ENCODE results near the gene AARS2. TPM values are rescaled to one million over a fixed set of nuclear protein-coding genes. Genes with fewer than 3 reads are reported as not detected.
"Not testable (repeated sequence)": the region's sequence is repeated elsewhere in the genome, so short reads cannot be mapped to it uniquely, and the experiment has no call there.

AARS2 gene
- total RNA-seq, 2 donors from 2014 or later, result 6.5 to 7.4 TPM

GRCh38 chr6:44327096-44327495, 13.9 kb upstream of the AARS2 start:
- TF ChIP-seq CTCF (IDR thresholded peaks at IDR 0.05), result no peak
- Histone ChIP-seq H3K9me3 (no peaks in the 10 kb centered on the region), H3K4me3 (no peak overlapping the region), H3K27ac (no peak overlapping the region), H3K4me1 (no peaks in the 10 kb centered on the region), H3K36me3 (no peaks in the 10 kb centered on the region), H3K27me3 (peaks cover 0 to 6% of the 10 kb centered on the region in 2 donors)
- DNase-seq (ENCODE audit: low spot score), result no peak

GRCh38 chr6:44321210-44321609, 8.1 kb upstream of the AARS2 start:
- H3K27ac ChIP-seq, result no peak overlapping the region
- no peak overlapping the region for H3K4me3 ChIP-seq
- no peak for TF ChIP-seq CTCF (IDR thresholded peaks at IDR 0.05)
- H3K36me3 ChIP-seq, result no peaks in the 10 kb centered on the region
- no peaks in the 10 kb centered on the region for H3K4me1 ChIP-seq
- no peaks in the 10 kb centered on the region for H3K9me3 ChIP-seq
- DNase-seq (ENCODE audit: low spot score), result no peak
- no peaks in the 10 kb centered on the region for H3K27me3 ChIP-seq

DNA sequence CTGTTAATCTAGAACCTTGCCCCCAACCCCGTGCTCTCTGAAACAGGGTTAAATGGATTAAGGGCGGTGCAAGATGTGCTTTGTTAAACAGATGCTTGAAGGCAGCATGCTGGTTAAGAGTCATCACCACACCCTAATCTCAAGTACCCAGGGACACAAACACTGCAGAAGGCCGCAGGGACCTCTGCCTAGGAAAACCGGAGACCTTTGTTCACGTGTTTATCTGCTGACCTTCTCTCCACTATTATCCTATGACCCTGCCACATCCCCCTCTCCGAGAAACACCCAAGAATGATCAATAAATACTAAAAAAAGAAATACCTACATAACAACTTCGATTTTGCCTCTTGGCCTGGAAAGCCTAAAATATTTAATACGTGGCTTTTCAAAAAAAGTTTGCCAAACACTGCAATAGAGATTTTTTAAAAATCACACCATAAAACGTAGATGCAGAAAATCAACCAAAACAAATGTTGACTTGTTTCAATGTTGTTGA, 4.0 kb upstream of the AARS2 start:
- H3K36me3 ChIP-seq; H3K9me3 ChIP-seq; H3K27ac ChIP-seq; H3K4me1 ChIP-seq; H3K4me3 ChIP-seq; DNase-seq (ENCODE audit: low spot score); H3K27me3 ChIP-seq: not testable (repeated sequence)

GRCh38 chr6:44316481-44316880, 3.3 kb upstream of the AARS2 start:
- Histone ChIP-seq H3K36me3 (peaks cover under 1% of the 10 kb centered on the region), H3K27me3 (no peaks in the 10 kb centered on the region), H3K9me3 (no peaks in the 10 kb centered on the region), H3K4me3 (no peak overlapping the region), H3K27ac (no peak overlapping the region), H3K4me1 (peaks cover 0 to 12% of the 10 kb centered on the region in 2 donors)
- DNase-seq (ENCODE audit: low spot score), result no peak
- TF ChIP-seq CTCF (IDR thresholded peaks at IDR 0.05), result no peak

DNA sequence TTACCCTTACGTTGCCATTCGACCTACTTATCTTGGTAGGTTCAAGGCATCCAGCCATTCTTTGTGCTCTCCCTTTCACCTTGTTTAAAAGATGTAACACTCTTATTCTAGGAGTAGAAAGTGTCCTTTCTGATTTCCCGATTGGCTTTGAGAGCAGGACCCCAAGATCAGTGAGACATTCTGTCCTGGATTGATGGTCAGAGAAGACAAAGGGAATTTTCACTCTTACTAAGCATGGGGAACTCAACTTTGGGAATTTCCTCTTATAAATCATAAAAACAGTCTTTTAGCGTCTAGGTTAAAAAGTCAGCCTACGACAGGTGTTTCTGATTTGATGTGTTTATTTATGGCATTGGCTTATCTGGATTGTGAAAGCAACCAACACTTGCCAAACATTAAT, 2.8 kb upstream of the AARS2 start:
- peaks cover 0 to 14% of the 10 kb centered on the region in 2 donors for H3K4me1 ChIP-seq
- no peak overlapping the region for H3K4me3 ChIP-seq
- TF ChIP-seq CTCF (IDR thresholded peaks at IDR 0.05), result no peak
- no peaks in the 10 kb centered on the region for H3K9me3 ChIP-seq
- H3K27me3 ChIP-seq, result no peaks in the 10 kb centered on the region
- peaks cover 5% of the 10 kb centered on the region for H3K36me3 ChIP-seq
- DNase-seq (ENCODE audit: low spot score), result no peak
- no peak overlapping the region for H3K27ac ChIP-seq

DNA sequence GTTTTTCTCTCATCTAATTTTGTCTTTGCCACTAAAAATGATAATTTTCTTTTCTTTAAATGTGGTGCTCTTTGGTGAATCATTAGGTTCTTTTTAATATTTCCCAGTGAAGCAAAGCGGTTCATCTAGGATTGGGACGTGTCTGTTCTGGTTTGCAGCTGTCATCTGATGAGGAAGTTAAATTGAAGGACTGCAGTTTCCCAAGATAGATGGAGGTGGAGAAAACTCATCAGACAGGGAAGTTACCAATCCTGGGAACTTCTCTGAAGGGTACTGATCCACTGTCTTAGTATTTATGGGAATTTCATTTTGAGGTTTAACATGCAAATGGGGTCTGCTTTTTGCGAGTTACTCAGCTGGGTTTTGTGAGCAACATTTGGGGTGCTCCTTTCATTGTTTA, 2.4 kb upstream of the AARS2 start:
- Histone ChIP-seq H3K27me3 (no peaks in the 10 kb centered on the region), H3K4me1 (peaks cover 0 to 14% of the 10 kb centered on the region in 2 donors), H3K27ac (no peak overlapping the region), H3K9me3 (no peaks in the 10 kb centered on the region), H3K36me3 (peaks cover 10% of the 10 kb centered on the region), H3K4me3 (no peak overlapping the region)
- DNase-seq (ENCODE audit: low spot score), result no peak
- no peak for TF ChIP-seq CTCF (IDR thresholded peaks at IDR 0.05)

DNA sequence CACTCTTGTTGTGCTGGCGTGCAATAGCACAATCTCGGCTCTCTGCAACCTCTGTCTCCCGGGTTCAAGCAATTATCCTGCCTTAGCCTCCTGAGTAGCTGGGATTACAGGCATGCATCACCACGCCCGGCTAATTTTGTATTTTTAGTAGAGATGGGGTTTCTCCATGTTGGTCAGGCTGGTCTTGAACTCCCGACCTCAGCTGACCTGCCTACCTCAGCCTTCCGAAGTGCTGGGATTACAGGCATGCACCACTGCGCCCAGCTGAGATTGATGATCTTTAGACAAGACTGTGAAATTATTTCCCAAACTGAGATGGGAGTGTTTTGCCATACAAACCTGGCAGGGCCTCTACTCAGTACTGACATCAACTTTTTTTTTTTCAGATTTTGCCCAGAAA, 1.5 kb upstream of the AARS2 start:
- peaks cover 18% of the 10 kb centered on the region for H3K36me3 ChIP-seq
- not testable (repeated sequence) for H3K27me3 ChIP-seq; DNase-seq (ENCODE audit: low spot score); H3K9me3 ChIP-seq; H3K4me3 ChIP-seq; H3K27ac ChIP-seq
- H3K4me1 ChIP-seq, result peaks cover 0 to 14% of the 10 kb centered on the region in 2 donors

Measured in right atrium auricular region (tissue), 2 donors.